HepG2 (cell line): ENCODE measurements around the gene ADH1B.

ENCODE experiments used
- CTCF ChIP-seq: sonication (generic); formaldehyde crosslinking; IDR thresholded peaks from 2 replicates; pipeline ENCODE4 v1.5.0; 2020; ENCODE audit warnings: mild to moderate bottlenecking, missing genetic modification reagents, moderate library complexity
- ETV5 ChIP-seq: IDR thresholded peaks from 2 replicates; pipeline ENCODE4 v1.6.1; 2018; ENCODE audit warnings: missing biosample characterization, missing genetic modification reagents, inconsistent platforms, borderline replicate concordance
- GMEB1 ChIP-seq: sonication (generic); formaldehyde crosslinking; IDR thresholded peaks from 2 replicates; pipeline ENCODE4 v1.5.1; 2020; ENCODE audit warnings: missing genetic modification reagents, mild to moderate bottlenecking, borderline replicate concordance
- HDAC6 ChIP-seq: fragments of 200-600 bp; sonication (generic); IDR thresholded peaks from 2 replicates; pipeline ENCODE4 v1.7.0; 2017; ENCODE audit warnings: mild to moderate bottlenecking, antibody characterized with exemption, low read length, low read depth
- KAT8 ChIP-seq: IDR thresholded peaks from 2 replicates; pipeline ENCODE4 v1.6.1; 2016; ENCODE audit warnings: missing genetic modification reagents, missing compliant biosample characterization
- MYNN ChIP-seq: sonication (generic); formaldehyde crosslinking; IDR thresholded peaks from 2 replicates; pipeline ENCODE4 v1.4.0; 2020; ENCODE audit warnings: mild to moderate bottlenecking, low read depth, missing genetic modification reagents
- NFE2L1 ChIP-seq: sonication (generic); formaldehyde crosslinking; IDR thresholded peaks from 2 replicates; pipeline ENCODE4 v1.4.0; 2020; ENCODE audit warnings: missing genetic modification reagents, mild to moderate bottlenecking, borderline replicate concordance
- POLR2AphosphoS5 ChIP-seq: IDR thresholded peaks from 2 replicates; pipeline ENCODE4 v1.6.1; 2012; ENCODE audit warnings: low read depth, low read length
- REST ChIP-seq, 2 experiments: IDR thresholded peaks; 2 replicates each; pipeline ENCODE4 v1.6.1; 2011 to 2012; ENCODE audit warnings: low read length in 2 of 2, borderline replicate concordance in 1 of 2, low read depth in 1 of 2, mild to moderate bottlenecking in 1 of 2, moderate library complexity in 1 of 2
- ZNF781 ChIP-seq: sonication (generic); formaldehyde crosslinking; IDR thresholded peaks from 2 replicates; pipeline ENCODE4 v1.5.1; 2020; ENCODE audit warnings: borderline replicate concordance, mild to moderate bottlenecking, missing genetic modification reagents; ENCODE audit errors: not compliant biosample characterization
- ZSCAN22 ChIP-seq: sonication (generic); formaldehyde crosslinking; IDR thresholded peaks from 2 replicates; pipeline ENCODE4 v1.4.0; 2020; ENCODE audit warnings: mild to moderate bottlenecking, missing genetic modification reagents

GRCh38 chr4:99361268-99361898 is 40.2 kb upstream of the ADH1B start:
- TF ChIP-seq ETV5 = no peak
- TF ChIP-seq ZNF781 (CRISPR knock-in tag) = no peak
- no peak for TF ChIP-seq HDAC6
- TF ChIP-seq ZSCAN22 = no peak
- no peak for TF ChIP-seq CTCF (CRISPR knock-in tag)
- no peak for TF ChIP-seq KAT8
- TF ChIP-seq POLR2AphosphoS5 = no peak
- TF ChIP-seq GMEB1 (CRISPR knock-in tag) = no peak
- no peak for TF ChIP-seq MYNN (CRISPR knock-in tag)
- no peak for TF ChIP-seq REST (IDR thresholded peaks at IDR 0.05; ENCODE audit: borderline replicate concordance in 1 of 2, low read depth in 1 of 2, low read length in 2 of 2)
- no peak for TF ChIP-seq NFE2L1 (CRISPR knock-in tag)
